T-helper 1 cell treated with Interleukin-12 subunit alpha and Interleukin-12 subunit beta and Interleukin-4 antibody, amounts not matched to agents 30 ng/mL and 1 ng/mL, for 36 hours (primary cell): ENCODE measurements around the gene ATP6V1F. TPM values are rescaled to one million over a fixed set of nuclear protein-coding genes. Genes with fewer than 3 reads are reported as not detected.

Source experiments
- intact Hi-C: fragments of 100-400 bp; cut with micrococcal nuclease; formaldehyde crosslinking; loops from one replicate; pipeline ENCODE4 v1.15.1; 2024
- total RNA-seq: library from RNA; stranded (reverse); gene quantifications from 2 replicates; pipeline ENCODE4 v1.2.3, GENCODE V29; 2022

ATP6V1F gene, protein sequence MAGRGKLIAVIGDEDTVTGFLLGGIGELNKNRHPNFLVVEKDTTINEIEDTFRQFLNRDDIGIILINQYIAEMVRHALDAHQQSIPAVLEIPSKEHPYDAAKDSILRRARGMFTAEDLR
- total RNA-seq = 125 and 127 TPM in 2 replicates

DNA sequence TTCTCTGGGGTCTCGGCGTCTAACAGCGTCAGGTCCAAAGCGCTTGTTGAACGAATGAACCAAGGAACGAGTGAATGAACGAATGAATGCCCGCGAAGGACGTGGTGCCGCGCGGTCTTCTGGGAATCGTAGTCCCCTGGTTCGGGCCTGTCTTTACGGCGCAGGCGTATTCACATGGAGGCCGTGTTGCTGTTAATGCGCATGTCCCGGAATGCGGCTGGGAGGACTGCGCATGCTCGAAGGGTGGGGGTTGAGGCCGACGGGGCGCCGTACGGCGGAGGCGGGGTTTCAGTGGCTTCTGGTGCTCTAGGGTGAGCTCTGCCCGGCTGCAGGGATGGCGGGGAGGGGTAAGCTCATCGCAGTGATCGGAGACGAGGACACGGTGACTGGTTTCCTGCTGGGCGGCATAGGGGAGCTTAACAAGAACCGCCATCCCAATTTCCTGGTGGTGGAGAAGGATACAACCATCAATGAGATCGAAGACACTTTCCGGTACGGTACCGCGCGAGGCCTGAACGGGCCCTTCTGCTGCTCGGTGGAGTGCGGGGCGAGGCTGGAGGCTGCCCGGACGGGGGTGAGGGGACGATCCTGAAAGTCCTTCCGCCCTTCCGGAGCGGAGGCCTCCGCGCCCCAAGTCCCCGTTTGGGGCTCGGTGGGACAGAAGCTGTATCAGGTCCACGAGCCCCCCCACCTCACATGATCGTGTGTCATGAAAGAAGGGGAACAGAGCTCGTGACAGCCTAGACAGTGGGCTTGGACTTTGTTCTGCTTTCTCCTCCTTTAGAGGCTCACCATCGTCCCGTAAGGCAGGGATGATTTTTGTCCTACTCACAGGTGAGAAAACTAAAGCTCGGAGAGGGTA, at the start of gene ATP6V1F:
Gene ATP6V1F (plus strand): TSS at position 286 of the 862 bp plus-strand sequence. CDS start 49 bp downstream, at position 335.
- intact Hi-C loops = loop anchor here (1.0 to 5.0 kb wide), 19 partner anchors 20 to 1276 kb away; partner anchors contain the start of genes ARF5, CALU, CCDC136 and GCC1

DNA sequence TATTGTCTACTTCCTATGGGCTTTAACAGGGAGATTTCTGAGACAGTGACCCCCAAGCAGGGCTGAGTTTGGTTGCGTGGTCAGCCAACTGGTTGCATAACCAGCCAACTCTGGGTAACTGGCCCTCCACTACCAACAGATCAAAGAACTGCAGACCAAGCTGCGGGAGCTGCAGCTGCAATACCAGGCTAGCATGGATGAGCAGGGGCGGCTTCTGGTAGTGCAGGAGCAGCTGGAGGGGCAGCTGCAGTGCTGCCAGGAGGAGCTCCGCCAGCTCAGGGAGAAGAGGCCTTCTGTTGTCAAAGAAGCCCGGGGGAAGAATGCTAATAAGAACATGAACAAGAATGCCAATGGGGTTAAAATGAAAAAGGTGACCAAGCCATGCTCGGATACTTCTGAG, 48.2 kb upstream of the ATP6V1F start:
- intact Hi-C loops = no loop called here

- intact Hi-C loops = no loop called here
Measured at GRCh38 chr7:128815289-128815942, 47.2 kb upstream of the ATP6V1F start.

- intact Hi-C loops = no loop called here
Measured at GRCh38 chr7:128818694-128819093, 44.0 kb upstream of the ATP6V1F start.

DNA sequence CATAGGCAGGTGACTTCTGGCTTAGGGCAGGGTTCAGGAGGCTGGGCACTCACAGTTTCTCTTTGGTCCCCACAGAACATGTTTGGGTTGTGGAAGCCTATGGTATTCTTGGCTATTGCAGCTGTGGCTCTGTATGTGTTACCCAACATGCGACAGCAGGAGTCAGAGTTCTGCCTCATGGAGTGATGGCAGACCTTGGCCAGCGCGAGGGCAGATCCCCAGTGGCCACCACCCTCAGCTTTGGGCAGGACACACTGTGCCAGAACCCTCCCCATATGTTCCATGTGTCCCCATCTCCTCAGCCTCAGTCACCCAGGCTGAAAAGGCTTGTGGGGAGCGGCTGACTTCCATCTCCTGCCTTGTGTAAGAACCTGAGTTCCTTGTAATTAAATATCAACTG, 40.9 kb upstream of the ATP6V1F start:
- intact Hi-C loops = no loop called here

- intact Hi-C loops = no loop called here
Measured at GRCh38 chr7:128826512-128826911, 36.1 kb upstream of the ATP6V1F start.

- intact Hi-C loops = no loop called here
Measured at GRCh38 chr7:128826916-128827247, 35.8 kb upstream of the ATP6V1F start.

DNA sequence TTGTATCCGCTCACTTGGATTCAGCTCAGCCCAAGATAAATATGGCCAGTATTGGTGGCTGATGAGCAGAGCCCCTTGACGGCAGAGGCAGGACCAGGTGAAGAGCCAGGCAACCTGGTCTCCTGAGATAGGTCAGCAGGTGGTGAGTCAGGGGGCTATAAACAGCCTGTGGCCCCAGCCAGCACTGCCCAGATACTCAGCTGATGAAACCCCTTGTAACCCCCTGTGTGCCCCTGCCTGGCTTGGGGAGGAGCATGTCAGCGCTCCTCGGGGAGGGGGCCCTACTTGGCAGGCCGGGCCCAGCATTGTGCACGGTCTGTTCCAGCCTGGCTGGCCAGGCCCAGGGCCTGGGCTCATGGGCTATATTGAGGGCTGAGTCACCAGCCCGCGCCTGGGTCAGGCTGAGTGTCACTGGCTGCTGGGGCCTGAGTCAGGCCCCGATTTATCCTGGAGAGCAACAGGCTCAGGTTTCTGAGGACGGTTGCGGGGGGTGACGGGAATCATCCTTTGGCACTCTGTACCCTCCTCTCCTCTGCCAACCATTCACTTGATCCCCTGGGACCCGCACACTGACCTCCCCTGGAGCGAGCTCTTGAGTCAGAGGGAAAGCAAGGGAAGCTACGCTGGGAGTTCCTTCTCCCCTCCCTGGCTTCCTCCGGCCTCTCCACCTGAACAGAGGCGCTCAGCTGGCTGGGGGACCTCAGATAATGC, 35.3 kb upstream of the ATP6V1F start:
- intact Hi-C loops = no loop called here

- intact Hi-C loops = no loop called here
Measured at GRCh38 chr7:128827971-128828711, 34.5 kb upstream of the ATP6V1F start.

GRCh38 chr7:128829391-128830166, 33.1 kb upstream of the ATP6V1F start:
- intact Hi-C loops = no loop called here

- intact Hi-C loops = no loop called here
Measured at GRCh38 chr7:128830231-128831177, 32.2 kb upstream of the ATP6V1F start, which contains the start of gene FLNC. TSS of gene FLNC (plus strand) at chr7:128830406. CDS start at chr7:128830638, 232 bp downstream.

DNA sequence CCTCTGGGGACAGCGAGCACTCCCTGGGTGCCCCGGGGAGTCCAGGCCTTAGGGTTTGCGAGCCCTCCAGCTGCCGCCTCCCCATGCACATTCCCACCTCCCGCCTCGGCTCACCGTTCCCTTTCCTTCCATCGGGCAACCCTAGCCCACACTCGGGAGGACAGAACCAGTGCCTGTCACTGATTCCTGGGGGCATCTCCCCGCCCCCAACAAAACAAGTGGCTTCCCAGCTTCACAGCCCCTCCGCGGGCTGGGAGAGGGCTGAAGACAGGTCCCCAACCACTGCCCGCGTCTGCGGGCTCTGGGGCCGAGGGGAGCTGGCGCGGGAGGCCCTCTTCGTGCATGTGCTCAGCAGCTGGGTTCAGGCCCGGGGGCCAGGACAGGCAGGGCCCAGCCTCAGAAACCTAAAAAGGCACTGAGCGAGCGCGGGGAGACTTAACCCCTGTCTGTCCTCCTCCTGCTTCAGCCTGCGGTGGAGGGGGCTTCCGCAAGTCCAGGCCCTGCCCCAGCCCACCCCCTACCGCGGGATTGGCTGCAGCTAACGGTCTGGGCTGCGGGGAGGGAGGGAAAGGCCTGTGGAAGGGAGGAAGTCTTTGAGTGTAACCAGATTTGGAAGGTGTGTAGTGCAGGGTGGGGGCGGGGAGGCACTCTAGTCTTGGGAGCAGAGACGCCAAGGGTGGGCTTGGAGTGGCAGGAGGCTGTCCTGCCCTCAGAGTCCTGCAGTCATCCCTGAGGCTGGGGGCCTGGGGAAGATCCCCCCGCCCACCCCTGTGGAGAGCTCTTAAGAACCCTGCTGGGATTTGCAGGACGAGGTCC, 31.3 kb upstream of the ATP6V1F start:
- intact Hi-C loops = no loop called here

GRCh38 chr7:128831994-128832879, 30.4 kb upstream of the ATP6V1F start:
- intact Hi-C loops = no loop called here

DNA sequence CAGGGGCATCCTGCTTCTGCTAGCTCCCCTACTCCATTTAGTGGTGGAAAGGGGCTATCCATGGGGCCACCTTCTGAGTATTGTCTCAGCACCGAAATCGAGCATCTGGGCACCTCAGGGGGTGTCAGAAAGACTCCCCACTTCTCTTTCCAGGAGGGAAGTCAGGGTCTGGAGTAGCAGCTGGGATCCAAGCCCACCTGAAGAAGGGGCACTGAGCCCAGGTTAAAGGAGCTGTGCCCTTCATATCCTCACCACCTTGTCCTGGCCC, 29.8 kb upstream of the ATP6V1F start:
- intact Hi-C loops = no loop called here

- intact Hi-C loops = no loop called here
Measured at GRCh38 chr7:128833148-128833945, 29.3 kb upstream of the ATP6V1F start.

DNA sequence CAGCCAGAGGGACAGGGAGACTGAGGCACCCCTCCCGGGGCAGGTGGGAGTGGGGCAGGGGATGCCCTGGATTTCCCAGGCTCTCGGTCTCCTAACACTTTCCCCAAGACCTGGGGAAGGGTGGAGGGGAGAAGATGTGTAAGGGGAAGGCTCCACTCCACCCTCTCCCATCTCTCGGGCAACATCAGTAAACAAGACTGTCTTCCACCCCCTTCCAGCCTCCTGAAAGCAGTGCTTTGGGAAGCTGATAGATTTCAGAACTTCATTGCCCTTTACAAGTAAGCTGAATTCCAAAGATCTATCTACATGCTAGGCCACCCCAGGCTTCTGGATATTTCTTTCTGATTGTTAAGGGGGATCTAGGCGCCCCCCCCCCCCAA, 28.7 kb upstream of the ATP6V1F start:
- intact Hi-C loops = loop anchor here (2.0 kb wide), 1 partner anchor 45 kb away; no protein-coding TSS in a partner anchor
